NCI-H774 (cell line): ENCODE data around the gene DOCK4.

Source experiments
- DNase-seq: peaks from one replicate; lab custom pipeline; 2025; lab: John Stamatoyannopoulos, UW

DOCK4 gene

DNA sequence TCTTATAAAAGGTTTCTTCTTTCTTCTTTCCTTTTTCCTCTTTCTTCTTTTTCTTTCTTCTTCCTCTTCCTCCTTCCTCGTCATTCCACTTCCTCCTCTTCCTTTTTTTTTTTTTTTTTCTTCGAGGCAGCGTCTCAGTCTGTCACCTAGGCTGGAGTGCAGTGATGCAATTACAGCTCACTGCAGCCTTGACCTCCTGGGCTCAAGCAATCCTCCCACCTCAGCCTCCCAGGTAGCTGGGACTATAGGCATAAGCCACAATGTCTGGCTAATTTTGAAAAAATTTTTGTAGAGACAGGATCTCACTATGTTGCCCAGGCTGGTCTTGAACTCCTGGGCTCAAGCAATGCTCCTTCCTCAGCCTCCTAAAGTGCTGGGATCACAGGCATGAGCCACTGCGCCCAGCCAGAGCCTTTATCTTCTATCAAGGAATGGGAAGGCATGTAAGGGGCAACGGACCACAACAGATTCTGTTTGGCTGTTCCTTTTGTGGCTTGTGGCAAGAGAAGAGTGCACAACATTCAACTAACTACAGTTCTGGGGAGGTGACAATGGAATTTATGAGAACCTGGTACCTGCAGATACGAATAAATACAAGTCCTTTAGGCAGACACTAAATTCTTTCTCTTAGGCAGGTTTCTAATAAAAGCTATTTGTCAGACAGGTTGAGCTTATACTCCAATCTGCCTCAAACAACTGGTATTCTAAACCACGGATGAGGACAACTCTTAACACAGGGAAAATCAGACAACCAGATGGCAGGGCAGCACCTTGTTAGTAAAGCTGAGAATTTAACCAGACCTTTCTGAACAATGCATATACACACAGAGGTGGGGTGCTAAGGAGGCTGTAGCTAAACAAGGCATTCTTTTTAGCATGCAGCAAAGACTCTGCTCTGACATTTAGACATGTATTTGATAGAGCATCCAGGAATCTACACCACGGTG is 100.3 kb downstream of the DOCK4 start:
- DNase-seq: no peak

GRCh38 chr7:112104120-112104519 is 102.1 kb downstream of the DOCK4 start:
- no peak for DNase-seq

GRCh38 chr7:112103246-112103645 is 103.0 kb downstream of the DOCK4 start:
- no peak for DNase-seq

- no peak for DNase-seq
Observed at GRCh38 chr7:112101201-112101846, 104.9 kb downstream of the DOCK4 start.

DNA sequence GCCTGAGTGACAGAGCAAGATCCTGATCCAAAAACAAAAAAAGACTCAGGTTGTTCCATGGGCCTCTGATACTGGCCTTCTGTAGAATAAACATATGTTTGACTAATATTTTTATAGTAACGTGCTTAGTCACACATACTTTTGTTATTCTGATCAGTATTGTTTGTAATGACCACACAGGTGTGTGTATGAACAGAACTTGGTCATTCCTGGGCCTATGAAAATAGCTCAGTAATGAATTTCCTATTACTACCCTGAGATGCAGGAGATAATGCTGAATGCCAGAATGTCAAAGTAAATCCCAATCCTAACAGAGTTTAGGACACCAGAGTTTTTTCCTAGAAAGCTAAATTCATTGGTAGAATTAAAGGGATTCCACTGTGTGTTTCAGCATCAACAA is 108.7 kb downstream of the DOCK4 start:
- DNase-seq: no peak

DNA sequence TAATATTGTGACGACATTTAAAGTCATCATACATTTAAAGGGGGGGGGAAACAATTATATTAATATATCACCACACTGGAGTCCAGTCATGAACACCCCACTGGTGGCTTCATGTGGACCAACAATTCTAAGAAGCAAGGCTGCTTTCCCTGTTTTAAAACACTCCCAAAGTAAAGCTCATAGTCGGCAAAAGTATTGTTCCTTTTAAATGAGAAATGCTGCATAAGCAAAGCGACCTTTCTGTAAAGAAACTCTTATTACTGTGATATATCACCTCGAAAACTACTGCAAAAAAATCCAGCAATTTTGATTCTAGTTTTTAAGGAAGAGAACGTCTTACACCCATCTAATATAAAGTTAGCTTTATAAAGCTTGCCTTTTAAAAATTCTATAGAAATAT is 112.8 kb downstream of the DOCK4 start:
- DNase-seq: no peak

- no peak for DNase-seq
Observed at GRCh38 chr7:112092709-112093395, 113.3 kb downstream of the DOCK4 start.

DNA sequence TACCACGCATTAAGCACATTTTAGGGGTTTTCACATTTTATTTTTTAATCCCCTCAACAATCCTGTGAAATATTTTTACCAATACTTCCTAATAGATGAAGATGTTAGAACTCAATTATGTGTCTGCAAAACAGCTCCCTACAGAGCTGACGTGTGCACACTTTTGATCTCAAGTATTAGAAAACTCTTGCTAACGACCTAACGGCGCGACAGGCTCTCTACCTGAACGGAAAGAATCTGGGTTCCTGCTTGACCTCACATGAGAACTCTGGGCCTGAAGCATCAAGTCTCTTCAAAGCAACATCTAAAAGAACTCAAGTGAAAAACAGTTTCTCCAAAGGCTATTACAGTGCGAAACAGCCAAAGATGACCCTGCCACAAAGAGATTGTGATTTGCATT is 113.9 kb downstream of the DOCK4 start:
- DNase-seq: no peak

DNA sequence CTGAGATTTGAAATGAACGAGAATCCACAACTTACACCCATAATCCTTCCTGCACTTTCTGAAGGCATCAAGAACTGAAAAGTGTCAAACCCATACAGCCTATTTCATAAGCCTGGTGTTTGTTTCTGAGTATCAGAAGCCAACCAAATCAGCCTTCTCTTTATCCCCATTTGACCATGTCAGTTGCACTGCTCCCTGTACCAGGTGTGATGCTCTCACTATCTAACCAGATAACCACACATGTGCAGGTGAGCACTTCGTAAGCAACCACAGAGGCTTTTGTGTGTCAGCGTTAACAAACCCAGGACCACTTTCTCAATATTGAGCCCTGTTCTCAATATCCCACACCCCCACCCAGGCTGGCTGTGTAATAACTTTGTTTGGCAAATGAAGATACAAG is 114.4 kb downstream of the DOCK4 start:
- DNase-seq: no peak

DNA sequence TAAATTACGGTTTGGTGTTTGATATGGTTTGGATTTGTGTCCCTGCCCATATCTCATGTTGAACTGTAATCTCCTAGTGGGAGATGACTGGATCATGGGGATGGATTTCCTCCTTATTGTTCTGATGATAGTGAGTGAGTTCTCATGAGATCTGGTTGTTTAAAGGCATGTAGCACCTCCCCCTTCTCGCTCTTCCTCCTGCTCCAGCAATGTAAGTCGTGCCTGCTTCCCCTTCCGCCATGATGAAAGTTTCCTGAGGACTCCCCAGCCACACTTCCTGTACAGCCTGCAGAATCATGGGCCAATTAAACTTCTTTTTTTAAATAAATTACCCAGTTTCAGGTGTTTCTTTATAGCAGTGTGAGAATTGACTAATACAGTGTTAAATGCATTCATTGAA is 116.6 kb downstream of the DOCK4 start:
- no peak for DNase-seq

DNA sequence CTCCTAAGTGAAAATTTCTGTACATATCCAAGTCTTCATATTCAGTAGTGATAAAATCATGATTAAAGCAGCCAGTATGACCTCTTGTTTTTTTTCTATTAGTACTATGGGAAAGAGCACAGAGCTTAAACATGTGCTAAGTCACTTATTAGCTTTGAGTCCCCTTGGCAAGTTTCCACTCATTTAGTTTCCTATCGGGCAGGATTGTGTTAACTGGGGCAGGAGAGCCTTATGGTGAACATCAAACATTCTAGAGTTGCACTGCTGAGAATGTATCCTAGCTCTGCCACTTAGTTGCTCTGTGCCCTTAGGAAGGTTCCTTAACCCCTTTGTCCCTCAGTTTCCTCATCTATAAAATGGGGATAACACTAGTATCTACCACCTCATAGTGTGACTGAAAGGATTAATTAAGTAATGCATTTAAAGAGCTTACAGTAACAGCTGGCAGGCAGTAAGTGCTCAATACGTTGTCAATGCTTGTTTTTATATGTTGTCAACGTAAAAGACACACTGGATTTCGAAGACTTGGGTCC is 117.6 kb downstream of the DOCK4 start:
- DNase-seq: no peak

GRCh38 chr7:112086496-112087254 is 119.5 kb downstream of the DOCK4 start:
- DNase-seq: no peak

DNA sequence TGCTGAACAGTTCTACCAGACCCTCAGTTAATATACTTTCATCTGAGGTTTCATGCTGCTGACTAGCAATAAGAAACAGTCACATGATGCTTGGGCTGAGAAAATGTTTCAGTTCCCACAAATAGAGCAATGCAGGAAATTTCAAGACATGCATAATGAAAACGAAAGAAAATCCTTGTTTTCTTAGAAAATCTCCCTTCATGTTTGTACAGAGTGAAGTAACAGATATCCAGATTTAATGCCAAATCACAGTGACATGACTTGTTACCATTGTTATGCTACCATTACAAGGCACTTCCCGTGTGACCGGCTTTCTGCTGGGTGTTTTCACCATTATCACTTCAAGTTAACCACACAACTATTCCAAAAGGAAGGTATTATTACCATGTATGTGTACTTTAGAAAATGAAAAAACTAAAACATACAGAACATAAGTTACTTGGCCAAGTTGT is 121.7 kb downstream of the DOCK4 start:
- DNase-seq: no peak

GRCh38 chr7:112083776-112084355 is 122.3 kb downstream of the DOCK4 start:
- DNase-seq: no peak

DNA sequence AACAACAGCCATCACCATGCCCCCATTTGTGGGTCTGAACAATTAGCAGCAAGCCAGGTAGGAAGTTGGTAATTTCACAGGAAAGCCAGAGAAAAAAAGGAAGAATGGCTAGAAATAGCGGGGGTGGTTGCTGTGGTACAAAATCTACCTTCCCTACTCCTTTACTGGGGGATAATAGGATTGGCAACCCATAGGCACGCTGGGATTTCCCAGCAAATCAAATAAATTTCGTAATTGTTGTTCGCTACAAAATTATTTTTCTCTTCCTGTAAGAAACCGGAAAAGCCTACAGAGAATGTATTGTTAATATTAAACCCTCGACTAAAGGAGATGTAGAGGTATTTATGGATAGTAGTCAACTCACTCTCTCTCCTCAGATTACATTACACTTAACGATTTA is 123.9 kb downstream of the DOCK4 start:
- DNase-seq: no peak

- DNase-seq: no peak
Observed at GRCh38 chr7:112081778-112082177, 124.4 kb downstream of the DOCK4 start.

GRCh38 chr7:112080978-112081377 is 125.2 kb downstream of the DOCK4 start:
- DNase-seq: no peak

DNA sequence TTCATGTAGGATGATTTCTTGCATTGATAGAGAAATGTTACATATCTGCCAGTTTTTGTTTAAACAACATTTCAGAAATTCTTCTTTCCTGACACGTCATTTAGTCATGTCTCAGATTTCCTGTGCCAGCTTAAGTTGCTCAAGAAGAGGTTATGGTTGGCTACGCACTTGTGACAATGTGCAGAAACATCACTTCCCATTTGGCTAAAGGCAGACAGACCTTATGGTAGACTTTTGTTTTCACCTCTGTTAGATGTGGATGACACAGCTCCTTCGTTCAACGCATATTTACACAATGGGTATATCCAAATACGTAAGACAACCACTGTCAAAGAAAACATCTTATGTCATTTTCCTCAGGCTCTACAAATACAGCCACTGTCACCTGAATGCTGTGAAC is 125.8 kb downstream of the DOCK4 start:
- no peak for DNase-seq

DNA sequence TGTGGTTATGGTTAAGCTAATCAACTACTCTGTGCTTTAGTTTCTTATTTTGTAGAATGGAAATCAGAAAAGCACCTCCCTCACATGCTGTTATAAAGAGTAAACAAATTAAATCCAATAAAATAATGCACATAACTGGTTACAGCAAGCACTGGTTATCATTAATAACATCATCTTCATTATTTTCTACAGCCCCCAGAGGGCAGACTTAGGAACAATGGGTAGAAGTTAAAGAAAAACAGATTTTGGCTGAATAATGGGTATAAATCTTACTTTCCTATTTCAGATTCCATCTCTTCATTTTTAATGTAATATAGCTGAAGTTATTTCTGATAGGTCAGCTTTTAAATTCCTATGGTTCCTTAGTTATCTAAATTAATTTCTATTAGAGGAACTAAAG is 126.5 kb downstream of the DOCK4 start:
- no peak for DNase-seq

DNA sequence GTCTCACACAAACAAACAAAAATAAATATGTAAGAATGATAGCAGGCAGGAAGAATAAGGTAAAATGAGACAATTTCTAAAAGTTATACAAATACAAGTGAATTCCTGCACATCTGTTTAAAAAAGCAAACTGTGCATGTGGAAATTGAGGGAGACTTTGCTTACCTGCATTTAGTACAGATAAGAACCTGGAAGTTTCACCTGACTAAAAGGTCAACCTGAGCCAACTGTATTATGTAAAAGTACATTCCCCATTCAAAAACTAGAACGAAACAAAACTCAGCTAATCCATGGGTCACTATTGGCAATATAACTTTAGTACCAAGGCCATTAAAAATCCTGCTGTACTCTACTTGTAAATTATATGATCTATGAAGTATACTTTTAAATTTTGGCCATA is 127.1 kb downstream of the DOCK4 start:
- DNase-seq: no peak

DNA sequence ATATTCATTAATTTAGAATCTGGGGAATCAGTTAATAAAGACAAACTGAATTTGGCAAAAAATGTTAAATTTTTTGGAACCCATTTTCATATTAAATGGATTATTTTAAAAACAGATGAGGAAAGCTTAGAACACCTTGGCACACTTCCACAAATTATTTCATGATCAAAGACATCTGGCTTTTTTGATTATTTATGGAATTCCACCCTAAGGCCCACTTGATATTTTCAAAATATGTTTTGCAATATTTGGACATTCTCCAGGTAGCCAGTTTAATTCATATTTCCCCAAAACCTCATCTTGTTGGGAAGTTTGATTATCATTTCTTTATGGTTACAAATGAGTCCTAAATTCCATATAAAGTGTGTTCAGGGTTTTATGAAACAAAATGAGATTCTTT is 129.9 kb downstream of the DOCK4 start:
- DNase-seq: no peak
